HG02938 (cell line): ENCODE measurements around the gene ASMTL.
"Not testable (repeated sequence)": the region's sequence is repeated elsewhere in the genome, so short reads cannot be mapped to it uniquely, and the experiment has no call there.

Experiments used
- ATAC-seq: cut with Tn5 transposase; IDR thresholded peaks from one replicate; pipeline ENCODE4 v1.9.1; 2021; ENCODE audit warnings: mild to moderate bottlenecking, moderate library complexity; ENCODE audit not compliant: unreplicated experiment

The ASMTL gene

DNA sequence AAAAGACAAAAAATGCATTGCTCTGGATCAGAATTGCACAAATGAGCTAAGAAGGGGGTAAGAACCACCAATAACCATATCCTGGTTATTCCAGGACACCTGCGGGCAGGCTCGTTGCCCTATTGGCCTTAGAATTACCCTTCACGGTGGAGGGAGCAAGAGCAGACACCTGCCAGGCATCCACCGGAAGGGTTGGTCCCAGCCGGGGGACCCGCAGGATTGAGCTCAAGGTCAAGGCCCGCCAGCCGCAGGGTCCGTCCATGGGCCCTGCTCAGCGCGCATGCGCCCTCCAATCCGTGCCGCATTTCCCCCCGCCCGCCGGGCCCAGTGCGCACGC lies 61.4 kb downstream of the ASMTL start:
- no peak for ATAC-seq

DNA sequence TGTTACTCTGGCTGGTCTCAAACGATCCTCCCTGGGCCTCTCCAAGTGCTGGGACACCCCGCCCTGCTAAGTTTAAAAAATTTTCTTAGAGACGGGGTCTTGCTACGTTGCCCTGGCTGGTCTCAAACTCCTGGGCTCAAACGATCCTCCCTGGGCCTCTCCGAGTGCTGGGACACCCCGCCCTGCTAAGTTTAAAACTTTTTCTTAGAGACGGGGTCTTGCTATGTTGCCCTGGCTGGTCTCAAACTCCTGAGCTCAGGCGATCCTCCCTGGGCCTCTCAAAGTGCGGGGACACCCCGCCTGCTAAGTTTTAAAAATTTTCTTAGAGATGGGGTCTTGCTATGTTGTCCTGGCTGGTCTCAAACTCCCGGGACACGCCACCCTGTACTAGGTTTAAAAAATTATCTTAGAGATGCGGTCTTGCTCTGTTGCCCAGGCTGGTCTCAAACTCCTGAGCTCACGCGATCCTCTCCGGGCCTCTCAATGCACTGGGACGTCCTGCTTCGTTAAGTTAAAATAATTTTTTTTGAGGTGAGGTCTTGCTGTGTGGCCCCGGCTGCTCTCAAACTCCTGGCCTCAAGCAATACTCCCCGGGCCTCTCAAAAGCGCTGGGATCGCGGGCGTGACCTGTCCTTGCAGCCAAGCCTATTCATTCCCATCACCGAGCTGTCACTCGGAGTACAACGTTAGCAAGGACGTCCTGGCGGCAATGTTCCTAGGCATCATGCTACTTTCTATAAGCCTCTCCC lies 61.9 kb downstream of the ASMTL start:
- ATAC-seq, result no peak

DNA sequence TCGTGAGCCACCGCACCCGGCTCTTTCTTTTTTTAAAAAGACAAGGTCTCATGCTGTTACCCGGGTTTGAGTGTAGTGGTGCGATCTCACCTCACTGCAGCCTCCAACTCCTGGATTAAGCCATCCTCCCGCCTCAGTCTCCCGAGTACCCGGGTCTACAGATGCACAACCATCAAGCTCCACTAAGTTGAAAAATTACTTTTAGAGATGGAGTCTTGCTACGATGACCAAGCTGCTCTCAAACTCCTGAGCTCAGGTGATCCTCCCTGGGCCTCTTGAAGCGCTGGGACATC lies 62.8 kb downstream of the ASMTL start:
- no peak for ATAC-seq

DNA sequence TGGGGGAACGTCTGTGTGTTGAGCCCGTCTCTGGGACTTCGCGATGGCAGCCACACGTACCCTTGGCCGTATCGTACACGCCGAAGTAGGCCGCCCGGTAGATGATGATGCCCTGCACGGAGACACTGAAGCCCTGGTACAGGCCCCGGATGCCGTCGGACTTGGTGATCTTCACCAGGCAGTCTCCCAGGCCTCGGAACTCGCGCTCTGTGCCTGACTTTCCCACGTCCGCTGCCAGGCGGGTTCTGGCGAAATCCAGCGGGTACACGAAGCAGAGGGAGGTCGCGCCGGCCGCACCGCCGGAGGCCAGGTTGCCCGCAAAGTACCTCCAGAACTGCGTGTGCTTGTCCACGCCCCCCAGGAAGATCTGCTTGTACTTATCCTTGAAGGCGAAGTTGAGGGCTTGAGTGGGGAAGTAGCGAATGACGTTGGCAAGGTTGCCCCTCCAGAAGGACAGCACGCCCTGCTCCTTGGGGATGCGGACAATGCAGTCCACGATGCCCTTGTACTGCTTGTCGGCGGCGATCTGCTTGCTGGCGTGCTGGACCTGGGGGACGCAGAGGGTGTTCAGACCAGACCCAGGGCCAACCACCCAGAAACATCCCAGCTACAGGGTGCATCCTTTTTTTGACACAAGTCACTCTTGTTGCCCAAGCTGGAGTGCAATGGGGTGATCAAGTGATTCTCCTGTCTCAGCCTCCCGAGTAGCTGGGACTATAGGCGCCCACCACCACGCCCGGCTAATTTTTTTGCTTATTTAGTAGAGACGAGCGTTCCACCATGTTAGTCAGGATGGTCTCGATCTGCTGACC lies 63.3 kb downstream of the ASMTL start:
- no peak for ATAC-seq

DNA sequence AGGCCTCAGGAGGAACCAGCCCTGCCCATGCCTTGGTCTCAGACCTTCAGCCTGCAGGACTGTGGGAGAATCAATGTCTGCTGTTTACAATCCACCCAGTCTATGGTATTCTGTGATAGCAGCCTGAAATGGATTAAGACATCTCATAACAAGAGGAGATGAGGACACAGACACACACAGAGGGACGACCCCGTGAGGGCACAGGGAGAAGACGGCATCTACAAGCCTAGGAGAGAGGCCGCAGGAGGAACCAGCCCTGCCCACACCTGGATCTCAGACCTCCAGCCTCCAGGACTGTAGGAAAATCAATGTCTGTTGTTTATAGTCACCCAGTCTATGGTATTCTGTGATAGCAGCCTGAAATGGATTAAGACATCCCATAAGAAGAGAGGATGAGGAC lies 64.1 kb downstream of the ASMTL start:
- ATAC-seq, result no peak

DNA sequence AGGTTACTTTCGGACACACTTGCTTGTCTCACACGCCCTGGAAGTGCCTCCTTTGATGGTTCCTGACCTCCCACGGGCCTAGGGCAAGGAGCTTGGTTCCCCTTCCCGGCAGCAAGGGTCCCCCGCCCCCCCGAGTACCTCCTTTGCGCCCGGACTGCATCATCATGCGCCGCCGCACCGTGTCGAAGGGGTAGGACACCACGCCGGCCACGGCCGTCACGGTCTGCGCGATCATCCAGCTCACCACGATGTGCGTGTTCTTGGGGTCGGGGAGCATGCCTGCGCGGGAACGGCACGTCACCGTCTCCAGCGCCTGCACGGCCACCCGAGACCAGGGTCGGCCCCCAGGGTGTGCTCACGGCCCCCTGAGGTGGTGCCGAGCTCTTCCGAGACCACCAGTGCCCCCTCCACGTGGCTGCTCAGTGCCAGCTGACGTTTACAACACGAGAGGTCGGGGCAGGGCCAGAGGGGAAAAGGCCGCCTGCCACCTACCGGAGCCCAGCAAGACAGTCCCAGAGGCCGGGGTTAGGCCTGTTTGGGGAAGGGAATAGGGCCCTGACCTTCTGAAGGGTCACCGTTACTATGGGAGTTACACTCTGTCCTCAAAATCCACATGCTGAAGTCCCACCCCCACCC lies 65.5 kb downstream of the ASMTL start:
- no peak for ATAC-seq

DNA sequence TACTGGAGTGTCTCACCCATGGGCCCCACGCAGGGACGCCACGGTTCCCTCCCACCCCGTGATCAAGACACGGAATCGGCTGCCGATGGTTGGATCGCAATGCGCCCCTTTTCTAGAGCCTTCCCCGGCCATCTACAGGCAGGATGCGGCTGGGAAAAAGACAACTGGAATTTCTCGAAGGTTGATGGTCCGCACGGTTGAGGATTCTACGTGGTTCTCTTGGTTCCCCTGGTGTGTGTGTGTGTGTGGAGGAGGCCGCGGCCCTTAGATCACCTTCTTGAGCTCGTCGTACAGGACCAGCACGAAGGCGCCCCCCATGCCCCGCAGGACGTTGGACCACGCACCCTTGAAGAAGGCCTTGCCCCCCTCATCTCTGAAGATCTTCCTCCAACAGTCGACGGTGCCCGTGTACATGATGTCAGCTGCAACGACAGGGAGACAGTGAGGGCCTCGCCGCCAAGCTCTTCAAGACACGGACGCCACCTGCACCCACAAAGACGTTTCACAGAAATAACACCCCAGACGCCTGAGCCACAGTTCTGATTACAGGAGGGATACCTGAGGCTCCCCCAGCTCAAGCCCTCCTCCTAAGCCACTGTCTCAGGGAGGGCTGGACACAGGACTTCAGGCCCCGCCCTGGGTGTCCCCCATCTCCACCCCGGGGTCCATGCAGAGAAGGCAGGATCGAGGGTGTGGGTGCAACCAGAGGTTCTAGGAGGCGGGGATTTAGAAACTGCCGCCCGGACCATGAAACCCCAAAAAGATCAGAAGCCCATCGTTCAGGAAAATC lies 66.2 kb downstream of the ASMTL start:
- no peak for ATAC-seq

DNA sequence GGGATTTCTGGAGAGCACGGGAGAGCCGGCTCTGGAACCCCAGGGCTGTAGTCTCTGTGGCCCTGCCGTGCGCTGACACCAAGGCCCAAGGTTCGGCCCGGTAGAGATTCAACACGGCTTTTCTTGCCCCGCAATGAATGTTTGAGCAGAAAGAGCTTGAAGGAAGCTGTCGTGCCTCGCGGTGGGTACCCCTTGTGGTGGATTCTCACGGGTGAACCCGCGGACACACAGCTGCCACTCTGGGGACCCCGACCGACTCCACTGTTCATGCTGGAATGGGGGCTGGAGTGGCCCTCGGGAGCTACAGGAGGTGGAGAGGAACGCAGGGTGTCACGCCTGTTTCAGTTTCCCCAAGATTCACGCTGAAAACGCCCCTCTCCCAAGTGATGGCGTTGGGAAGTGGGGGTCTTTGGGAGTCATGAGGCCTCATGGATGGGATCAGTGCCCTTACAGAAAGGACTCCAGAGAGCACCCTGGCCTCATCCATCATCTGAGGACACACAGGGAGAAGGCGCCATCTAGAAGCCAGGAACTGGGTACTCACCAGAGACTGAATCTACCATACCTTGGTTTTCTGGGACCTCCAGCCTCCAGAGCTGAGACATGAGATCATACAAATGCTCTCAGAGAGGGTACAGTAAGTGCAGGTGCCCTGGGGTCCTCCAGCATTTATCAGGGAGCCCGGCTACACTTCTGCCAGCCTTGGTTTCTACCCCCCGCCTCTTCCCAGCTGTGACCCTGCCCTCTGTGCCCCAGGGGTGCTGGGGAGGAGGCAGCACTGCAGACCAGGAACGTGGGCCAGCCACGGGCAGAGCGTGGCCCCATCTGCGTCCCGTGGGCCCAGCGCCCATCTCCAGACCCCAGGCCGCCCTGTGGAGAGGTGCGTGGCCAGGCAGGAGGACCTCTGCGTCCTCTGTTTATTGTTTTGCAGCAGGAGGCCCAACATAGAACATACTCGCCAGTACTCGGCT lies 67.2 kb downstream of the ASMTL start:
- no peak for ATAC-seq

DNA sequence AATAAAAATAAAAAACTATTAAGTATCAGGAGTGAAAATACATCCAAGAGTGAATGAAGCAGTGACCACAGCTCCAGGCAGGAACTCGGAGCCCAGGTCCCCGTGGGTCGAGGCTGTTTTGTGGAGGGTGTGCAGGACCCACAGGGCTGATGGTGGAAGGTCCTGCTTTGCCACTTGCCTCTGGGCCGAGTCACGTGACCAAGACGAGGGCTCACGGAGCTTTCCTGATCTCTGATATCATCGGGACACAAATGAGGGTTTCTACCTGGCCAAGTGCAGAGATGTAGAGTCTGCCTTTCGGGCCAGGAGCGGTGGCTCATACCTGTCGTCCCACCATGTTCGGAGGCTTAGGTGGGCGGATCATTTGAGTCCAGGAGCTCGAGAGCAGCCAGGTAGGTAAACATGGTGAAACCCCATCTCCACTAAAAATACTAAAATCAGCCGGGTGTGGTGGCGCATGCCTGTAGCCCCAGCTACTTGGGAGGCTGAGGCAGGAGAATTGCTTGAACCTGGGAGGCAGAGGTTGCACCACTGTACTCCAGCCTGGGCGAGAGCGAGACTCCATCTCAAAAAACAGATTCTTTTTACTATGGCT lies 68.0 kb downstream of the ASMTL start:
- ATAC-seq, result no peak

DNA sequence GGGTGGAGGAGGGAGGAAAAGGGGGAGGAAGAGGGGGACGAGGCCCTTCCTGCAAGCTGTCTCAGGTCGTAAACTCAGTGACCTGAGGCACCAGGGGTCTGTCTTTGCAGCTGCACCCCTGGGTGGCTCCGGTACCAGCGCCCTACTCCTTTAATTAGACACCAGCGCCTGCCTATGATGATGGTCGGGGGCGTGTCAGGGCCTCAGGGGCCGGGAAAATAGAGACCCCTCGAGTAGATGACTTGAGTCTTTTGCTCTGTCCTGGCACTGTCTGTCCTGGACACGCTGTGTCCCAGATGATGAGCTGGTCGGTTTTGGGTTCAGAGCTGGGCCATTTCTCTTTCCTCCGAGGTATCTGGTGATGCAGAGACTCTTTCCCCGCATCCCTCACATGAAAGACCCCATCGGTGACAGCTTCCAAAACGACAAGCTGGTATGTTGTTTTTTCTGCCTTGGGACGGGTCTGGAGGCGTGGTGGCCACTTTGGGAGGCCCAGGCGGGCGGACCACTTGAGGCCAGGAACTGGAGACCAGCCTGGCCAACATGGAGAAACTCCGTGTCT lies 72.0 kb downstream of the ASMTL start:
- ATAC-seq, result no peak

DNA sequence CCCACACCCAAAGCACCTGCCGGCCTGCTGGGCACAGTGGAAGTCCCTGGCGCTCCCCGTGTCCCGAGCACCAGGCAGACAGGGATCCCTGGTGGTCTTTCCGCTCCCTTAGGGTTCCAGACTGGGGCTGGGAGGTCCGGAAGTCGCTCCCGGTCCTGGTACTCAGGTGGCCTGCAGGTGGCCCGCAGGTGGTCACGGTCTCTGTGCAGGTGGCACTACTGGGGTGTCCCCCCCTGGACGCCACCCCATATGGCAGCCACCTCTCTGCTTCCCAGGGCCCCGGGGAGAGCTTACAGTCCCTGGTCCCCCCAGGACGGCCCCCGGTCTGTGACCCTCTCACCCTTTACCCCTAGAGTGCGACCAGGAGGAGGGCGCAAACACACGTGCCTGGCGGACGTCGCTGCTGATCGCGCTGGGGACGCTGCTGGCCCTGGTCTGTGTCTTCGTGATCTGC lies 74.4 kb downstream of the ASMTL start:
- ATAC-seq, result no peak

DNA sequence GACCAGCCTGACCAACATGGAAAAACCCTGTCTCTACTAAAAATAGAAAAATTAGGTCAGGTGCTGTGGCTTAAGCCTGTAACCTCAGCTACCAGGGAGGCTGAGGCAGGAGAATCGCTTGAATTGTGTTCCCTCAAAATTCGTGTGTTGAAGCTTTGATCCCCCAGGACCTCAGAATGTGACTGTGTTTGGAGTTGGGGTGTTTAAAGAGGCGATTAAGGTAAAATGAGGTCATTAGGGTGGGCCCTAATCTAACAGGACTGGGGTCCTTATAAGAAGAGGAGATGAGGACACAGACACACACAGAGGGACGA lies 84.4 kb downstream of the ASMTL start:
- ATAC-seq, result no peak

DNA sequence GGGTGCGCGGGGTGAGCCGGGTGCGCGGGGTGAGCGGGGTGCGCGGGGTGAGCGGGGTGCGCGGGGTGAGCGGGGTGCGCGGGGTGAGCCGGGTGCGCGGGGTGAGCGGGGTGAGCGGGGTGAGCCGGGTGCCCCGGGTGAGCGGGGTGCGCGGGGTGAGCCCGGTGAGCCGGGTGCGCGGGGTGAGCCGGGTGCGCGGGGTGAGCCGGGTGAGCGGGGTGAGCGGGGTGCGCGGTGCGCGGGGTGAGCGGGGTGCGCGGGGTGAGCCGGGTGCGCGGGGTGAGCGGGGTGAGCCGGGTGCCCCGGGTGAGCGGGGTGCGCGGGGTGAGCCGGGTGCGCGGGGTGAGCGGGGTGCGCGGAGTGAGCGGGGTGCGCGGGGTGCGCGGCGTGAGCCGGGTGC lies 86.3 kb downstream of the ASMTL start:
- ATAC-seq, result not testable (repeated sequence)

DNA sequence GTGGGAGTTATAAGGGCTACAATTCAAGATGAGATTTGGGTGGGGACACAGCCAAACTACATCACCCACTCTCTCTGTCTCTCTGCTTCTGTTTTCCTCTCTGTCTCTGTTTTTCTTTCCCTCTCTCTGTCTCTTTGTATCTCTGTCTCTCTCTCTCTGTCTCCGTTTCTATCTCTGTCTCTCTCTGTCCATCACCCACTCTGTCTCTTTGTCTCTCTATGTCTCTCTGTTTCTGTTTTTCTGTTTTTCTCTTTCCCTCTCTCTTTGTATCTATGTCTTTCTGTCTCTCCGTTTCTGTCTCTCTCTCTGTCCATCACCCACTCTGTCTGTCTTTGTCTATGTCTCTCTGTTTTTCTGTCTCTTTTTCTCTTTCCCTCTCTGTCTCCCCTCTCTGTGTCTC lies 90.8 kb downstream of the ASMTL start:
- no peak for ATAC-seq

DNA sequence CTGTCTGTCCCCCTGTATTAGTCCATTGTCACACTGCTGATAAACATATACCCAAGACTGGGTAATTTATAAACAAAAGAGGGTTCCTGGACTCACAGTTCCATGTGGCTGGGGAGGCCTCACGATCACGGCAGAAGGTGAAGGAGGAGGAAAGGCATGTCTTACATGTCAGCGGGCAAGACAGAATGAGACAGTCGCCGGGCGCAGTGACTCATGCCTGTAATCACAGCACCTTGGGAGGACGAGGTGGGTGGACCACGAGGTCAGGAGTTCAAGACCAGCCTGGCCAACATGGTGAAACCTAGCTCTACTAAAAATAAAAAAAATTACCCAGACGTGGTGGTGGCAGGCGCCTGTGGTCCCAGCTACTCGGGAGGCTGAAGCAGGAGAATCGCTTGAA lies 91.4 kb downstream of the ASMTL start:
- ATAC-seq, result no peak

DNA sequence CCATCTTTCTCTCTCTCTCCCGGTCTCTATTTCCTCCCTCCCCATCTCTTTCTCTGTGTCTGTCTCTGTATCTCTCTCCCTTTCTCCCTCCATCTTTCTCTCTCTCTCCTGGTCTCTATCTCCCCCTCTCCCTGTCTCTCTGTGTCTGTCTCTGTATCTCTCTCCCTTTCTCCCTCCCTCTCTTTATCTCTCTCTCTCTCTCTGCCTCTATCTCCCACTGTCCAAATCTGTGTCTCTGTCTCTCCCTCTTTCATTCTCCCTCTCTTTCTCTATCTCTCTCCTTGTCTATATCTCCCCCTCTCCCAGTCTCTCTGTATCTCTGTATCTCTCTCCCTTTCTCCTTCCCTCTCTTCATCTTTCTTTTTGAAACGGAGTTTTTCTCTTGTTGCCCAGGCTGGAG lies 92.5 kb downstream of the ASMTL start:
- ATAC-seq, result no peak

DNA sequence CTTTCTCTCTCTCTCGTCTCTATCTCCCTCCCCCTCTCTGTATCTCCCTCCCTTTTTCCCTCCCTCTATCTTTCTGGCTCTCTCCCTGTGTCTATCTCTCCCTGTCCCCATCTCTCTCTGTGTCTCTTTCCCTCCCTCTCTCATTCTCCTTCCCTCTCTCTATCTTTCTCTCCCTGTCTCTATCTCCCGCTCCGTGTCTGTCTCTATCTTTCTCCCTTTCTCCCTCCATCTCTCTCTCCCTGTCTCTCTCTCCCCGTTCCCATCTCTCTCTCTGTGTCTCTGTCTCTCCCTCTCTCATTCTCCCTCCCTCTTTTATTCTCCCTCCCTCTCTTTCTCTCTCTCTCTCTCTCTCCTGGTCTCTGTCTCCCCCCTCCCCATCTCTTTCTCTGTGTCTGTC lies 93.2 kb downstream of the ASMTL start:
- ATAC-seq, result no peak

DNA sequence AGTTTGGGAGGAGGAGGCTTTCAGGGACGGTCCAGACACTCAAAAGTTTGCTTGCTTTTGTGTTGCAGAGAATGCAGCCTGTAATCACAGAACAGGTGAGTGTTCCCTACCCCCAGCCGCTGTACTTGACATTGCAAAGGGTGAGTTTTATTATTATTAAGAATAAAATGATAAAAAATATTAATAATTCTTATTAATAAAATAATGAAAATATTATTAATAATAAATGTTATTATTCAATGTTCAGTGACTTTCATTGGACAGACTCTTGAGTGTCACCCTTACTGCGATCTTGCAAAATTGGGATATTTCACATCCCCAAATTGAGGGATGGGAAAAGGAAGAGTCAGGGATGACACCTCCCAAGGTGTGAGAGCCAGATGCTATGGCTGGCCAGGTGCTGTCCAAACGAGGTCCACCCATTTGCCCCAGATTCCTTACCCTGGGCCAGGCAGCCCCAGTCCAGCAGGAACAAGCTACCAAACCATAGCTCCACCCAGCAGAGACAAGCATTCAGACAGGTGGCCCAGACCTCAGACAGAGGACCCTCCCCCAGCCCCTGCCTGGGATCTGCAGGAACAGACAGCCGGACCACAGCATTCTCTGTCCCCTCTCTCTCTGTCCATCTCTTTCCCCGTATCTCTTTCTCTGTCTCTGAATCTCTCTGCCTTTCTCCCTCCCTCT lies 93.8 kb downstream of the ASMTL start:
- ATAC-seq, result no peak

DNA sequence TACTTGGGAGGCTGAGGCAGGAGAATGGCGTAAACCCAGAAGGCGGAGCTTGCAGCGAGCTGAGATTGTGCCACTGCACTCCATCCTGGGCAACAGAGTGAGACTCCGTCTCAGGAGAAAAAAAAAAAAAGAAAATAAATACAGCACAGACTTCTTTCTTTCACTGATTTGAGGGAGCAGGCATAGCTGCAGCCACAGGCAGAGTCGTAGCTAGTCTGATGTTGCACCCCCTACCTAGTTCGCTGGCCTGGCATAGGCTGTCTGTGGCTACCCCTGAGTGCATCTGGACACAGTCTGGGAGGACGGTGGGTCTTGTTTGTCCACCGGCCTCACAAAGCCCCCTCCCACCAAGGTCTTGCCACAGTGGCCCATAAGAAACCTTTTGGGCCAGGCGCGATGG lies 94.7 kb downstream of the ASMTL start:
- no peak for ATAC-seq
